GM10266 (cell line): ENCODE measurements around the gene FBXL7.

Source experiments
- DNase-seq: peaks from one replicate; pipeline ENCODE4 v3.0.0; 2012; ENCODE audit errors: extremely low spot score
- CTCF ChIP-seq: IDR thresholded peaks from 2 replicates; pipeline ENCODE4 v1.5.1; 2012; ENCODE audit warnings: mild to moderate bottlenecking, low read depth; ENCODE audit not compliant: control insufficient read depth, insufficient read depth; ENCODE audit errors: missing control alignments

The FBXL7 gene

GRCh38 chr5:15525703-15526275 is 25.8 kb downstream of the FBXL7 start:
- DNase-seq: no peak
- no peak for TF ChIP-seq CTCF

DNA sequence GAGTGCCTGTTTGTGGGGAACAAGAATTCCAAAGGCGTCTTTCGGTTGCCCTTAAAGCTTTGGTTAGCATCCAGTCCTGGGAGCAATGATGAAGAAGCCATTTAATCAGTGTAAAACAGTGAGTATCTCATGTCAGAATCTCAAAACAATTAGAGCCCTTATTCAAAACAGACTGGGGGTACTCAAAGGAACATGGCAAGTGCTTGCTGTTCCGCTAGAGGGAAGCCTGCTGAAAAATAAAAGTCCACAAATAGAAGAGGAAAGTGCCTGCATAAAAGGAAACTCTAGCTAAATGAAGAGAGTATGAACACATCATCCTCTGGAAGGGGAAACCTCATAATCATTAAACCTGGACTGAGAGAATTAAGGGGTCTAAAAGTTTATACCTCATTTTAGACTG is 26.4 kb downstream of the FBXL7 start:
- TF ChIP-seq CTCF: no peak
- DNase-seq: no peak

- no peak for DNase-seq
- no peak for TF ChIP-seq CTCF
These were observed 28.5 kb downstream of the FBXL7 start for GRCh38 chr5:15528476-15528875.

- TF ChIP-seq CTCF: no peak
These were observed 29.0 kb downstream of the FBXL7 start for GRCh38 chr5:15529013-15529412.

GRCh38 chr5:15529821-15530220 is 29.8 kb downstream of the FBXL7 start:
- DNase-seq: no peak
- TF ChIP-seq CTCF: no peak

More at GRCh38 chr5:15529013-15529412, 29.0 kb downstream of the FBXL7 start:
- no peak for DNase-seq

DNA sequence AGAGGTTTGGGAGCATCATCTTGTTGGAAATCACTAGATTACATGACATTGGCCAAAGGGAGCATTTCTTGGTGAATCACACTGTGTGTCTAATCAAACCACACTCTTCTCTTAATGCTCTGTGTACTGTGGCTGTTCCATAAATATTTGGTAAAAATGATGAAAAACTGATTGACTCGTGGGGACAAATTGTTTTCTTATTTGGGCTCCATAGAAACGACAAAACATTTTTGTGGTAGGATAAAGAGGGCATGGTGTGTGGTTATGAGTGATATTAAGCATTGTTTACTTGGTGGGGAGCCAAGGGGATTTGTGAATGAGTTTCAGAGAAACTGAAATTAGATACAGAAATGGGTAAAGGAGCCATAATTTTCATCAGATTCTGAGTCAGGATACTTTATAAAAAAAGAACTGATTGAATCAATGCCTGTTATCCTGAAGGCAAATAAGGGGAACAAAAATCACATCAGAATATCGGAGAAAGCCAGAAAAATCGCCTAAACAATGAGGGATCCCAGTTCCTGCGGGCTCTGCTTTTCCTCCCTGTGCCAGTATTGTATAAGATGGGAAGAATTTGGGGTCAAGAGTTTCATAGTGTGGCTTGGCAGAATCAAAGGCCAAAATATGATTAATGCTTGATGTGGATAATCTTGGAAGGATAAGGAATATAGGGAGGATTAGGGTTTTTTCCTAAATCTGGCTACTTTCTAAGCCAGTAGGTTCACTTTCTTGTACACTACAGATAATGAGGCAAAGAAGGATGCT is 33.3 kb downstream of the FBXL7 start:
- DNase-seq: no peak

DNA sequence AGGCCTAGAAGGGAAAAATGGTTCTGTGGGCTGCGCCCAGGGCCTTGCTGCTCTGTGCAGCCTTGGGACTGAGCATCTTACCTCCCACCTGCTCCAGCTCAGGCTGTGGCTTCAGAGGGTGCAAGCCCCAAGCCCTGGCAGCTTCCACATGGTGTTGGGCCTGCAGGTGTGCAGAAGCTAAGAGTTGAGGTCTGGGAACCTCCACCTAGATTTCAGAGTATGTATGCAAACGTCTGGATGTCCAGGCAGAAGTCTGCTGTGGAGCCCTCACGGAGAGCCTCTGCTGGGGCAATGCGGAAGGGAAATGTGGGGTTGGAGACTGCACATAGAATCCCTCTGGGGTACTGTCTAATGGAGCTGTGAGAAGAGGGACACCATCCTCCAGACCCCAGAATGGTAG is 36.0 kb downstream of the FBXL7 start:
- DNase-seq: no peak
- TF ChIP-seq CTCF: no peak

More for the DNA sequence above, 33.3 kb downstream of the FBXL7 start:
- TF ChIP-seq CTCF: no peak
